Stimulated activated CD8-positive, alpha-beta memory T cell treated with anti-CD3 and anti-CD28 coated beads, Interleukin-12 subunit alpha, Interleukin-12 subunit beta, amount 100 ng/mL, for 1 hour (primary cell): ENCODE results near the gene GPM6B.

Experiments
- DNase-seq: peaks from one replicate; pipeline ENCODE4 v3.0.0-alpha.2; 2020; ENCODE audit warnings: low read depth

The GPM6B gene

GRCh38 chrX:13816643-13817627, at the start of gene GPM6B:
Gene GPM6B, minus strand, starts transcription at chrX:13817093. Its CDS starts 189 bp downstream, at chrX:13816904.
- no peak for DNase-seq

- no peak for DNase-seq
These were observed 47.4 kb upstream of the GPM6B start for GRCh38 chrX:13864264-13864663.

DNA sequence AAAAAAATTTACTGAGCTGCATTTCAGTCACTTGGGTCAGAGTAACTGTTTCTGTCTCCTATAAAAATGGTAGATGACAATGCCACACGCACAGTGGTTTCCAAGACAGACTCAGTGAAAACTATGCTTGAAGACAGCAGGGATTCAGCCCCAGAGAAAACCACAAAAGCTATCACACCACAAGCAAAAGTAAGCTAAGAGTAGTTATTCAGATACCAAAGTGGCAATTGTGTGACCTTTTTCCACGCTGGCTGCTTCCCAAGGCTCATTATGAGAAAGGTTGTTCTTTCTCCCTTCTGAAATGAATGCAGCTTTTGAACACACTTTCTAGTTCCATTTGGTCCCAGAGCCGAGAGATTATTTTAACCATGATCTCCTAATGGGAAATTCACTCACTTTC, 46.4 kb upstream of the GPM6B start:
- no peak for DNase-seq

- DNase-seq = no peak
These were observed 42.8 kb upstream of the GPM6B start for GRCh38 chrX:13859724-13860123.

- no peak for DNase-seq
These were observed 40.9 kb upstream of the GPM6B start for GRCh38 chrX:13857804-13858203.

GRCh38 chrX:13855689-13856450, 39.0 kb upstream of the GPM6B start:
- DNase-seq = no peak

GRCh38 chrX:13854003-13854402, 37.1 kb upstream of the GPM6B start:
- DNase-seq = no peak

DNA sequence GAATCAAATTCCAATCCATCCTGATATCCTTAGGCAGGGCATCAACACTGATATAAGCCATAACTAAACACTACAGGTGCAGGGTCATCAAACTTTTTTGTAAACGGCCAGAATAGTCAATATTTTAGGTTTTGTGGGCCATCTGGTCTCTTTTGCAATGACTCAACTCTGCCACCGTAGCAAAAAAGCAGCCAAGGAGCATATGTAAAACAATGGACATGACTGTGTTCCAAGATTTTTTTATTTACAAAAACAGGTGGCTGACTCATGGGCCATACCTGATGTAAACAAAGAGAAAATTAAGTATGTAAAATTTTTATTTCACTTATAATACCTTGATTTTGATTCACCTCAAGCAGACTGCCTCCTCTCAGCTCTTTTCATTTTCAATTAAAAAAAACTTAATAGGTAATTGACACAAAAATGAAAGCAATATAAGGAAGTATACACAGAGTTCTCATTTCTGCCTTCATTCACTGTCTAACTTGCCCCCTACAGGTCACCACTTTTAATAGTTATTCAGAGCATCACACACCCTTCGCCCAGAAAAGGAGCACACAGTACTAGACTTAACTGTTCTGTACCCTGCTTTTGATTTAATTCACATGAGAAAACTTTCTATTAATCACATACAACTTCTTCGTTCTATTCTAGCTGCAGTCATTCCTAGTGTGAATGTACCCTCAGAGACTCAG, 35.3 kb upstream of the GPM6B start:
- DNase-seq = no peak

- no peak for DNase-seq
These were observed 29.0 kb upstream of the GPM6B start for GRCh38 chrX:13845721-13846378.

GRCh38 chrX:13843150-13843721, 26.3 kb upstream of the GPM6B start:
- DNase-seq = no peak

DNA sequence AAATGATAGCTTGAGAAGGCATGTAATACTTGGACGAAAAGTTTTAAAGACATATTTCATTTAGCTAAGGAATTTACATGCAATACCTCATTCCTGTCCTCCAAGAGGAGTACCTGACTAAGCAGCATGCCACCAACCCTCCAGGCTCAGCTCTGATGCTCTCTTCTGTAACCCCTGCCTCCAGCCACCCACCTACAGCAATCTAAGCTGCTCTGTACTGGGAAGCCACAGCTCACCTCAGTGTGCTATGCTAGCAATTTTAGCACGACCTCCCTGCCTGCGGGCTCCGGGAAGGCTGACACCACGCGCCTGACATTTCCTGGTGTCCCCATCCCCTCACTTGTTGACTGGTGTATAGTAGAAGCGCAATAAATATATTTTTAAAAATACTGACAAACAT, 23.2 kb upstream of the GPM6B start:
- DNase-seq = no peak

- DNase-seq = no peak
These were observed 20.4 kb upstream of the GPM6B start for GRCh38 chrX:13837290-13837745.

GRCh38 chrX:13836575-13836974, 19.7 kb upstream of the GPM6B start:
- no peak for DNase-seq

DNA sequence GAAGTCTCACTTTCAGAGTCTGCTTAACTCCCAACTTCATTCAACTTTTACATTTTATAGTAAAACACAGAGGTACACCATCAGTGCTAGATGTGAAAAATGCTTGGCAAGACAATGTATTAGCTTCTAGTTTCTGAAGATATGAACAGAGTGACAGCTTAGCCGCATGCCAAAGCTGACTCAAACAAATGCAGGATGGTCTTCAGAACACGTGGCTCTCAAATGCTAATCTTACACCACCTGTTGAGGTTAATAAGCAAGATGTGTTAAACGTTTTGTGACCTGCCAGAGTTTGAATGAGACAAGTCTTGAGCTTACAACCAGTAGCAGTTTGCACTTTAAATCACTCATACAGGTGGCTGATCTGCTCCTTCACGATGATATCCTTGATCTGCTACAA, 18.9 kb upstream of the GPM6B start:
- no peak for DNase-seq

- no peak for DNase-seq
These were observed 17.5 kb upstream of the GPM6B start for GRCh38 chrX:13834355-13834754.

GRCh38 chrX:13829983-13830382, 13.1 kb upstream of the GPM6B start:
- no peak for DNase-seq

GRCh38 chrX:13828392-13828791, 11.5 kb upstream of the GPM6B start:
- no peak for DNase-seq

GRCh38 chrX:13827298-13828090, 10.6 kb upstream of the GPM6B start:
- no peak for DNase-seq

GRCh38 chrX:13826770-13827169, 9.9 kb upstream of the GPM6B start:
- no peak for DNase-seq

DNA sequence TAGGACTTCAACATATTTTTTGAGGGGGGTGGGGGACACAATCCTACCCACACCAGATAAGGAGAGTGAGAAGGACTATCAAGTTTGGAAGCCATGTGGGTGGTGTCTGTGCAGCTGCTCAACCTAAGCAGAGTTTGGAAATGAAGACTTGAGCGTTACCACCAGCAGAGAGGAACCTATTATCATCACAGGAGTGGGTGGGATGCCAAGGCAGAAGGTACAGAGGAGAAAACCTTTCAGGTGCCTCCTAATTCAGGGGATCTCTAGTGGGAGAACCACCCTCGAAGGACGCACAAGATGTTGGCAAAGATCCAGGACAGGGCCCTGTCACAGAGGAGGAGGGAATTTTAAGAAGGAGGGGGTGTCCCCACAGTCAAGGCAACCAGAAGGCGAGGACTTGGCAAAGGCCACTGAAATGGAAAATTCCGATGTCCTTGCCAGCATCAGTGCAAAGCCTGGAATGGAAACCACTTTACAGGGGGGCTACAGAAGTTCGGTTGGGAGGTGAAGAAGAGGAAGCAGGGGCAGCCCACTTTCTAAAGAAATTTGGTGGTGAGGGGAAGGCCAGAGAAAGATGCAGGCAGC, 8.4 kb upstream of the GPM6B start:
- no peak for DNase-seq
